Hematopoietic multipotent progenitor cell (in vitro differentiated cells): ENCODE results near the gene HRK. TPM values are rescaled to one million over a fixed set of nuclear protein-coding genes. Genes with fewer than 3 reads are reported as not detected.

Experiments
- DNase-seq, 3 donors: peaks; one replicate each; pipeline ENCODE4 v3.0.0-alpha.2; 2011 to 2015; ENCODE audit warnings: low read depth in 2 of 3, low spot score in 2 of 3
- total RNA-seq: library from RNA; depleted of rRNA; stranded (reverse); fragments of >200 nt; gene quantifications from one replicate; pipeline ENCODE4 v1.2.3, GENCODE V29; 2012

Gene HRK
- total RNA-seq, 1 donor: under 0.01 TPM

- no peak for DNase-seq
Measured at GRCh38 chr12:116901612-116902011, 20.4 kb upstream of the HRK start.

GRCh38 chr12:116898669-116899068, 17.4 kb upstream of the HRK start:
- no peak for DNase-seq

- DNase-seq: no peak
Measured at GRCh38 chr12:116897476-116897875, 16.2 kb upstream of the HRK start.

- DNase-seq: no peak
Measured at GRCh38 chr12:116896411-116896924, 15.2 kb upstream of the HRK start.

GRCh38 chr12:116894913-116895312, 13.7 kb upstream of the HRK start:
- no peak for DNase-seq

GRCh38 chr12:116892349-116893140, 11.3 kb upstream of the HRK start:
- DNase-seq: no peak

- no peak for DNase-seq
Measured at GRCh38 chr12:116891019-116891418, 9.8 kb upstream of the HRK start.

GRCh38 chr12:116890330-116890729, 9.1 kb upstream of the HRK start:
- DNase-seq: no peak

- no peak for DNase-seq
Measured at GRCh38 chr12:116887897-116888296, 6.7 kb upstream of the HRK start.

GRCh38 chr12:116887244-116887643, 6.0 kb upstream of the HRK start:
- no peak for DNase-seq

- peak in 2 of 3 donors; percentile 65 to 83 for DNase-seq
Measured at GRCh38 chr12:116885491-116885890, 4.2 kb upstream of the HRK start.

GRCh38 chr12:116884871-116885270, 3.6 kb upstream of the HRK start:
- DNase-seq: no peak

- peak in 1 of 3 donors; percentile 50 for DNase-seq
Measured at GRCh38 chr12:116882742-116883141, 1.5 kb upstream of the HRK start.

GRCh38 chr12:116881877-116882507, 751 bp upstream of the HRK start:
- DNase-seq: no peak

GRCh38 chr12:116880817-116881324, 370 bp downstream of the HRK start:
- peak; percentile 10 to 67 (median 66) for DNase-seq

GRCh38 chr12:116880213-116880816, 926 bp downstream of the HRK start:
- DNase-seq: peak in 1 of 3 donors; percentile 25

- no peak for DNase-seq
Measured at GRCh38 chr12:116879509-116880212, 1.6 kb downstream of the HRK start.

GRCh38 chr12:116878567-116879508, 2.4 kb downstream of the HRK start:
- no peak for DNase-seq

GRCh38 chr12:116876151-116876869, 4.9 kb downstream of the HRK start:
- DNase-seq: no peak
